NCI-H1436 treated with DMSO at 0.1 percent for 48 hours (cell line): Measurements from ENCODE around the gene PRAMEF12.
"Not testable (repeated sequence)": the region's sequence is repeated elsewhere in the genome, so short reads cannot be mapped to it uniquely, and the experiment has no call there.

Experiments
- DNase-seq: peaks from one replicate; lab custom pipeline; 2025; lab: John Stamatoyannopoulos, UW

PRAMEF12 gene

DNA sequence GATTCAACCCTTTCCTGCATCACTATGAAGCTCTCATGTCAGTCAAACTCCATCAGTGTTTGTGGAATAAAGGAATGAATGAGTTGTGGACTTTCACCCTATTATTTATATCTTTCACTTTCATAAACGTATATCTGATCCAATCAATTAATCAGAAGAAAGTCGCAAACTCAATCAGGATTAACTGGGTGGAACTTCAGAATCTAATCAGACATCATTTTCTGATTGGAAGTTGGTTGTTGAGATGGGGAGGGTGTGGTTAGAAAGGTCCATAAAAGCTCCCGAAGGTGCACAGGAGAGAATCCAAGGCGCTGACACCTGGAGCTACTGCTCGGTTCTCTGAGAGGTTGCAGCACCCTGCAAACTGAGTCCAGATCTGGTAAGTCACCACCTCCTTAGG lies at the start of gene PRAMEF12:
Gene PRAMEF12, plus strand, starts transcription at position 301 of the 400 bp plus-strand sequence. CDS start 1,130 bp downstream, outside the sequence.
- no peak for DNase-seq

- no peak for DNase-seq
Observed at GRCh38 chr1:12728391-12728790, 45.1 kb upstream of the PRAMEF12 start.

GRCh38 chr1:12730156-12730555 lies 43.4 kb upstream of the PRAMEF12 start:
- DNase-seq = no peak

DNA sequence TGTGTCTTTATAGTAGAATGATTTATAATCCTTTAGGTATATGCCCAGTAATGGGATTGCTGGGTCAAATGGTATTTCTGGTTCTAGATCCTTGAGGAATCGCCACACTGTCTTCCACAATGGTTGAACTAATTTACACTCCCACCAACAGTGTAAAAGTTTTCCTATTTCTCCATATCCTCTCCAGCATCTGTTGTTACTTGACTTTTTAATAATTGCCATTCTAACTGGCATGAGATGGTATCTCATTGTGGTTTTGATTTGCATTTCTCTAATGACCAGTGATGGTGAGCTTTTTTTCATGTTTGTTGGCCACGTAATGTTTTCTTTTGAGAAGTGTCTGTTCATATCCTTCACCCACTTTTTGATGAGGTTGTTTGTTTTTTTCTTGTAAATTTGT lies 42.5 kb upstream of the PRAMEF12 start:
- not testable (repeated sequence) for DNase-seq

DNA sequence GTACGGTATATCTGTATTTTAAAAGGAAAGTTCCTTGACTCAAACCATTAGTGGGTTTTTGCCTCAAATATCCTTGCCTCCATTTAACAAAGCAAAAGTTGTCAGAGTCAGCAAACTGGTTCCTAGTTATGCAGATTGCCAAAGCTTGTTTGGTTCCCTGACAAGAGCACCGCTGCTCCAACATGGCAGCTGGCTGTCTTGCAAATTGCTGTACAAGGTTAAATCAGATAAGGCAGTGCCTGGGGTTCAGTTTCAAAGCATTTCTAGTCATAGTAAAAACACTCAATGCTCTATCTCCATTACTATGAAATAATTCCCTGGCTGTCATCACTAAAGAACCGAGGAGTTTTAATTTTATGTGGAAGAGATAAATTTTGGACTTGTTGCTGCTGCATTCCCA lies 38.9 kb upstream of the PRAMEF12 start:
- DNase-seq = no peak

DNA sequence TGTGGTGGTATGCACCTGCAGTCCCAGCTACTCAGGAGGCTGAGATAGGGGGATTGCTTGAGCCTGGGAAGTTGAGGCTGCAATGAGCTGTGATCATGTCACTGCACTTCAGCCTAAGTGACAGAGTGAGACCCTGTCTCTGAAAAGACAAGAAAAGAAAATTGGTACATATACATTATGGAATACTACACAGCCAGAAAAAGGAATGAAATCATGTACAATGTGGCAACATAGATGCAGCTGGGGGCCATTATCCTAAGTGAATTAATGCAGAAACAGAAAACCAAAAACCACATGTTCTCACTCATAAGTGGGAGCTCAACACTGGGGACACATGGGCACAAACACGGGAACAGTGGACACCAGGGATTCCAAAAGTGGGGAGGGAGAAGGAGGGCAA lies 34.6 kb upstream of the PRAMEF12 start:
- DNase-seq = no peak

DNA sequence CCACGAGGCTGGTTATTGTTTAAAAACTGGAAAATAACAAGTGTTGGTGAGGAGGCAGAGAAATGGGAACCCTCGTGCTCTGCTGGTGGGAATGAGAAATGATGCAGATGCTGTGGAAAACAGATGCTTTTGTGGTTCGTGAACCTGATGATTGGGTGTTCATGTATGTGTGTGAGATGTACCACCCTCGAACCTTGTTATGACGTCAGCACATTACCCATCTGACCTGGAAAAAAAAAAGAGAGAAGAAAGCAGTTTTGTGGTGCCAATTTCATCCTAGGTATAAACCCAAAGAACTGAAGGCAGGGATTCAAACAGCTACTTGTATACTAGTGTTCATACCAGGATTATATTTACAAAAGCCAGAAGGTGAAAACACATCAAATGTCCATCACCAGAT lies 33.9 kb upstream of the PRAMEF12 start:
- no peak for DNase-seq

DNA sequence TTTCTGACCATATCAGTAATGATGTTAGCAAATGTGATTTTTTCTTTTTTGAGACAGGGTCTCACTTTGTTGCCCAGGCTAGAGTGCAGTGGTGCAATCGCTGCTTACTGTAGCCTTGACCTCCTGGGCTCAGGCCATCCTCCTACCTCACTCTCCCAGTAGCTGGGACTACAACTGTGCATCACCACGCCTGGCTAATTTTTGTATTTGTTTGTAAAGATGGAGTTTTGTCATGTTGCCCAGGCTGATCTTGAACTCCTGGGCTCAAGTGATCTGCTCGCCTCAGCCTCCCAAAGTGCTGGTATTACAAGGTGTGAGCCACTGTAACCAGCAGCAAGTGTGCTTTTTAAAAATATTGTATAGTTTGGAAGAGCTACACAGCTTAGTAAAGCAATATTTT lies 31.6 kb upstream of the PRAMEF12 start:
- DNase-seq = no peak

DNA sequence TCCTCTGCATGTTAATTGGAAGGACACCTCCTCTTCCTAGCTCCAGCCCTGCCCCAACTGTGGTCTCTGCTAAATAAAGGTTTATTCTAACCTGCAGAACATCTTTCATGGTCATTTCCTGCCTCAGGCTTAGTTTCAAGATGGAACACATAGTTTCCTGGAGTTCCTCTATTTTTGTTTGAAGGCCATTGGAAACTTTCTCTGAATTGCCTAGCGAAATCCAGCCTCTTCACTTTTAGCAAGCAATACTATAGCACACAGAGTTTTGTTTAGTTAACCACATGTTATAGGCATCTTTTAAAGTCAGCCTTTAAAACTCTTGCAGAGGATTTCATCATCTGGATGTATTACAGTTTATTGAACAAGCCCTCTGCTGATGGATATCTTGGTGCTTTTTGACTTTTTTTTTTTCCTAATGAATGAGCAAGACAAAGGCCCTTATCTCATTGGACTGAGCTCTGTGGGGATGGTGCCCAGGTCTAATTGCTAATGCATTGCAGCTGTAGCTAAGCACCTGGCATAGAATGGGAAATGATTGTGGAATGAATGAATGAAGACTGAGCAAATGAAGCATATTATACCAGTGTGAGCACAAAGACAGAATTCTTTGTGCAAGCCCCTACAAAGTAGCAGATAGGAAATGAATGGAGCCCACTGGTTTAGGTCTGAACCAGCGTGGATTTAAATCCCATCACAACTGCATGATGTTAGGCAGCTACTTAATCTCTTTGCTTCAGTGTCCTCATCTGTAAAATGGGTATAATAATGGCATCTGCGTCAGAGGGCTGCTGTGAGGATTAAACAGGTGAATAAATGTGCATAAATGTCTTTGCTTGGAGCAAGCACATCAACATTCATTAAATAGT lies 28.2 kb upstream of the PRAMEF12 start:
- DNase-seq = no peak

DNA sequence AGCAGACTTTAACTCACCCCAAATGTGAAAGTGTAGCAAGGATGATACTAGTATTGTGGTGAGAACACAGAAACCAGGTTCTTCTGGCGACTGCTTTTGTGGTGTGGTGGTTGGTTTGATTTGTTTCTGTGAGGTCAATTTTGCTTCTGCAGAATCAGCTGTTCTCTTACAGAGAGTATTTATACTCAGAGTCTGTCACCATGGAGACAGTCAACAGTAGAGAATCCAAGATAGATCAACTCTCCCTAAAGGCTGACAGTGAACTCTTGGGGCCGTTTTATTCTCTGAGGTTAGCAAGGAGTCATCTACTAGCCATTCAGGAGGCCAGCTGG lies 27.6 kb upstream of the PRAMEF12 start, which contains the start of gene CFAP107:
Gene CFAP107, plus strand, starts transcription at position 209 of the 332 bp plus-strand sequence. CDS start 231 bp downstream, outside the sequence.
- no peak for DNase-seq

DNA sequence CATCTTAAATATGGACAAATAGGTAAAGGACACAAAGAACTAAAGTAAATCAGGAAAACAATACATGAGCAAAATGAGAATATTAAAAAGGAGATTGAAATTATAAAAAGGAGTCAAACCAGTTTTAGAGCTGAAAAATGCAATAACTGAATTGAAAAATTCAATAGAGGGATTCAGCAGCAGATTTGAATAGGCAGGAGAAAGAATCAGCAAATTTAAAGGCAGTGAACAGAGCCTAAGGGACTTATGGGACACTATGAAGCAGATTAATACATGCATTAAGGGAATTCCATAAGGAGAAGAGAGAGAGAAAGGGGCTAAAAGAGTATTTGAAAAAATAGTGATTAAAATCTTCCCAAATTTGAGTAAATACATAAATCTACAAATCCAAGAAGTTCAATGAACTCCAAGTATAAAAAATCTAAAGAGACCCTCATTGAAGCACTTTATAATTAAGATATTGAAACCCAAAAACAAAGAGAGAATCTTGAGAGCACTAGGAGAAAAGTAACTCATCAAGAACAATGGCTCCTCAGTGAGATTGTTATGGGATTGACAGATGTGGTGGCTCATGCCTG lies 24.7 kb upstream of the PRAMEF12 start:
- no peak for DNase-seq

- DNase-seq = no peak
Observed at GRCh38 chr1:12754738-12755137, 18.8 kb upstream of the PRAMEF12 start.

GRCh38 chr1:12756273-12756672 lies 17.3 kb upstream of the PRAMEF12 start:
- no peak for DNase-seq

GRCh38 chr1:12756768-12757413 lies 16.6 kb upstream of the PRAMEF12 start:
- no peak for DNase-seq

- DNase-seq = no peak
Observed at GRCh38 chr1:12757836-12758235, 15.7 kb upstream of the PRAMEF12 start.

GRCh38 chr1:12760256-12760795 lies 13.2 kb upstream of the PRAMEF12 start:
- no peak for DNase-seq

GRCh38 chr1:12761781-12762180 lies 11.8 kb upstream of the PRAMEF12 start:
- DNase-seq = no peak

DNA sequence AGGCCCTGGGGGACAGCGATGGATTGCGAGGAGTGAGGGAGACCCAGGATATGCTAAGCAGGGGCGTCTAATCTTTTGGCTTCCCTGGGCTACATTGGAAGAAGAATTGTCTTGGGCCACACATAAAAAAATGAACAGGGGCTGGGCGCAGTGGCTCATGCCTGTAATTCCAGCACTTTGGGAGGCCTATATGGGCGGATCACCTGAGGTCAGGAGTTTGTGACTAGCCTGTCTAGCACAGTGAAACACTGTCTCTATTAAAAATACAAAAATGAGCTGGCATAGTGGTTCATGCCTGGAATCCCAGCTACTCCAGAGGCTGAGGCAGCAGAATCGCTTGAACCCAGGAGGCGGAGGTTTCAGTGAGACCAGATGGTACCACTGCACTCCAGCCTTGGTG lies 10.8 kb upstream of the PRAMEF12 start:
- no peak for DNase-seq

- no peak for DNase-seq
Observed at GRCh38 chr1:12763479-12763878, 10.1 kb upstream of the PRAMEF12 start.

- DNase-seq = no peak
Observed at GRCh38 chr1:12764016-12764415, 9.5 kb upstream of the PRAMEF12 start.

GRCh38 chr1:12769031-12769430 lies 4.5 kb upstream of the PRAMEF12 start:
- DNase-seq = no peak

- DNase-seq = no peak
Observed at GRCh38 chr1:12769976-12770505, 3.5 kb upstream of the PRAMEF12 start.

GRCh38 chr1:12770620-12771019 lies 2.9 kb upstream of the PRAMEF12 start:
- no peak for DNase-seq
